ENCODE measurements around the gene RBFOX2.
"Not testable (repeated sequence)": the region's sequence is repeated elsewhere in the genome, so short reads cannot be mapped to it uniquely, and the experiment has no call there.

RBFOX2 gene

GRCh38 chr22:35808377-35808776, 220.2 kb downstream of the RBFOX2 start:
- FAIRE-seq, result no peak

DNA sequence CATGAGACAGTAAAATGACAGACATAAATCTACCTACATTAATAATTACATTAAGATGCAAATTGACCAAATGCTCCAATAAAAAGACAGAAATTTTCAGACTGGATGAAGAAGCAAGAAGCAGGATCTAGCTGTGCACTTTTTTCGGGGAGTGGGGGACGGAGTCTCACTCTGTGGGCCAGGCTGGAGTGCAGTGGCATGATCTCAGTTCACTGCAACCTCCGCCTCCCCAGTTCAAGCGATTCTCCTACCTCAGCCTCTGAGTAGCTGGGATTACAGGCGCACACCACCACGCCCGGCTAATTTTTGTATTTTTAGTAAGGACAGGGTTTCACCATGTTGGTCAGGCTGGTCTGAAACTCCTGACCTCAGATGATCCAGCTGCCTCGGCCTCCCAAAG, 222.0 kb downstream of the RBFOX2 start:
- not testable (repeated sequence) for FAIRE-seq

GRCh38 chr22:35805466-35805865, 223.2 kb downstream of the RBFOX2 start:
- FAIRE-seq, result no peak

DNA sequence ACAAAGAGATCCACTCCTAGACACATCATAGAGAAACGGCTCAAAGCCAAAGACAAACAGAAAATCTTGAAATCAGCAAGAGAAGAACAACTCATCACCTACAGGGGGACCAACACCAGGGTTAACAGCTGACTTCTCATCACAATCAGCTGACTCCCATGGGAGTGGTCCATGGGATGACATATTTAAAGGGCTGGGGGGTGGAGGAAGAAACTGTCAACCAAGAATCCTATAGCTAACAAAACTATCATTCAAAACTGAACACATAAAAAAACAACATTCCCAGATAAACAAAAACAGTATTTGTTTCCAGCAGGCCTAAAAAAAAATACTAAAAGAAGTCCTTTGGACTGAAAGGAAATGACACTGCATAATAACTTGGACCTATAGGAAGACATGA, 224.2 kb downstream of the RBFOX2 start:
- no peak for FAIRE-seq

DNA sequence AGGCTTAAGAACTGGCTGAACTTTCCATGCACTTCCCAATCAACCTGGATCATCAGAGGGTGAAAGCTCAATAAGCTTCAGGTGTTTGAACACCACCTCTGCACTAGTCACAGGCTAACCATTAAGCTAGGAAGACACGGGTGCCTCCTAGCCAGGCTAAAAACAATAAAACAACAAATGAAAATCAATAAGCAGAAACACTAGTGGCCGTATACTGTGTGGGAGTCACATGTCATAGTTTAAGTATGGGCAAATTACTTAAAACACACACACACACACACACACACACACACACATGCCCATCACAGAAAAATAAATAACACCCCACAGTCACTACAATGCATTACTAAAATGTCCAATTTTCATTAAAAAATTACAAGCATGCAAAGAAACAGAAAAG, 225.7 kb downstream of the RBFOX2 start:
- no peak for FAIRE-seq

GRCh38 chr22:35801301-35801700, 227.3 kb downstream of the RBFOX2 start:
- not testable (repeated sequence) for FAIRE-seq

DNA sequence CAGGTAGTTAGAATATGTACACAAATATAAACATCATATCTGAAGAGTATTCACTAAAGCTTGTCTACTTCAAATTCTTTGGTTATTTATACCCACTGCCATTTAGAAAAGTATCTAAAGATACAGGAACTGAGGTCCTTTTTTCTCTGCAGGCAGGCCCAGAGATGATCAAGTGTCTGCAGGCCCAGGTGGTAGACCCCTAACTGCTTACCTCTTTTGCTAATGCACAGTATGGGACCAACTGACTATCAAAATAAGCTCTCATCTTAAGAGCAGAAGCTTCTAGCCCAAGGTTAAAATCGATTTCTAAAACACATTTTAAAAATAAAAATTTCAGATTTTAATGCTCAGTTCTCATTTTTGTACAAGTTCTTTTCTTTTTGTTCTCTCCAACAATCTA, 229.5 kb downstream of the RBFOX2 start:
- no peak for FAIRE-seq

GRCh38 chr22:35797411-35797810, 231.2 kb downstream of the RBFOX2 start:
- FAIRE-seq, result no peak

GRCh38 chr22:35795476-35795875, 233.1 kb downstream of the RBFOX2 start:
- no peak for FAIRE-seq

DNA sequence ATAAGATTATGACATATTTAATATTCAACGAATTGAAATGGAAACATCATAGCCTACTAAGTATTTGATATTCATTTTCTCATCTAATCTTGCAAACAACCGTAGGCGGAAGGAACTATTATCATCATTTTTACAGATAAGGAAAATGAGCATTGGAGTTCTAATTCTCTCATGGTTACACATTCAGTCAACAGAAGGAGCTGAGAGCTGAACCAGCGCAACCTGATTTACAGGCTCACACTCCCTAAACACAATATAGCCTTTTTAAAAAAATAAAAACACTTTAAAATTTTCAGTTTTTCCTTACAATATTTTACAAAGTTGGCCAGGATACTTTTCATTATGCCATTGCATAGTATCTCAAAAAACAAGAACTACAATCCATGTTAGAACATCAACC, 236.1 kb downstream of the RBFOX2 start:
- no peak for FAIRE-seq

DNA sequence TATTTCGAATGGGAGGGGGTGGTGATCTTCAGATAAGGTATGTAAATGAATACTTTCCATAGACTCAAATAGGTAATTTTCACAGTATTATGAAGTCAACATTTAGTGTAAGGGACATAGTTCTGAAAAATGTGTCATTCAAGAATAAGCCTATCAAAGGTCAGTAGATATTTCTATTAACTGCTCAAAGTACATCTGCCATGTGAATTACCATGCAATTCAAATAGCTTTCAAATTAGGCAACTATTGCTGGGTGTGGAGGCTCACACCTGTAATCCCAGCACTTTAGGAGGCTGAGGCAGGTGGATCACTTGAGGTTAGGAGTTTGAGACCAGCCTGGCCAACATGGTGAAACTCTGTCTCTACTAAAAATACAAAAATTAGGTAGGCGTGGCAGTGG, 236.8 kb downstream of the RBFOX2 start:
- not testable (repeated sequence) for FAIRE-seq

GRCh38 chr22:35785181-35785923, 243.3 kb downstream of the RBFOX2 start:
- no peak for FAIRE-seq

DNA sequence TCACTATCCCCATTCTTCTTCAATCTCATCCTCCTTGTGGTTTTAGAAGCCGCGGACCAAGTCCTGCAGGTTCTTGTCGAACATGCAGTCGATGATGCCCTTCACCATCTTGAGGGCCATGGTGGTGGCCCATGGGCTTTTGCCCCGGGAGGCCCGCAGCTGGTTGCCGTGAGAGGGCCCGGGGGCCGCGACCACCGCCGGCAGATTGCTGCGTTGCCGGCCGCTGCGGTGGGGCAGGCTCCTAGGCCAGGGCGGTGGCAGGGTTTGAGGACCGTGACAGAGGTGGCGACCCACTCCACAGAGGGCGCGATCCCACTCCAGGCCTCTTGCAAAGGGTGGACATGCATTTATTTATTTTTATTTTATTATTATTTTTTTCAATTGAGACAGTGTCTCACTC, 244.0 kb downstream of the RBFOX2 start:
- FAIRE-seq, result no peak

GRCh38 chr22:35783943-35784614, 244.5 kb downstream of the RBFOX2 start:
- no peak for FAIRE-seq

GRCh38 chr22:35782504-35782903, 246.1 kb downstream of the RBFOX2 start:
- no peak for FAIRE-seq

DNA sequence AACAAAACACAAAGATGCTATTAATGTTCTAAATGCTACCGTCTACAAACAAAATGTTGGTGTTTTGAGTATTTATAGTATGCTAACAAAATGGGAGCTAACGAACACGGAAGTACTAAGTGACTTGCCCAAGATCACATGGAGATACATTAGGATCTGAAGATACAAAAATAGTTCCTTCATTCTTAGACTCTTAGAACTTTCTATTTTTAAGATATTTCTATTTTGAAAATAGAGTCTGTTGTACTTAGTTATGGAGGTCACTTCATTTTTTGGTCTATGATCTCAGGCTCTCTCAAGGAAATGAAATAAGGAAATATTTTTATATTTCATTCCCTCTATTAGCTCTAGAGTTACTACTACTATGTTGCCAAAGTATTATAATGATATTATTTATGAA, 246.7 kb downstream of the RBFOX2 start:
- FAIRE-seq, result no peak

GRCh38 chr22:35777335-35777975, 251.2 kb downstream of the RBFOX2 start:
- FAIRE-seq, result no peak

GRCh38 chr22:35775339-35775738, 253.3 kb downstream of the RBFOX2 start:
- no peak for FAIRE-seq

- no peak for FAIRE-seq
Measured at GRCh38 chr22:35769974-35770373, 258.6 kb downstream of the RBFOX2 start.

DNA sequence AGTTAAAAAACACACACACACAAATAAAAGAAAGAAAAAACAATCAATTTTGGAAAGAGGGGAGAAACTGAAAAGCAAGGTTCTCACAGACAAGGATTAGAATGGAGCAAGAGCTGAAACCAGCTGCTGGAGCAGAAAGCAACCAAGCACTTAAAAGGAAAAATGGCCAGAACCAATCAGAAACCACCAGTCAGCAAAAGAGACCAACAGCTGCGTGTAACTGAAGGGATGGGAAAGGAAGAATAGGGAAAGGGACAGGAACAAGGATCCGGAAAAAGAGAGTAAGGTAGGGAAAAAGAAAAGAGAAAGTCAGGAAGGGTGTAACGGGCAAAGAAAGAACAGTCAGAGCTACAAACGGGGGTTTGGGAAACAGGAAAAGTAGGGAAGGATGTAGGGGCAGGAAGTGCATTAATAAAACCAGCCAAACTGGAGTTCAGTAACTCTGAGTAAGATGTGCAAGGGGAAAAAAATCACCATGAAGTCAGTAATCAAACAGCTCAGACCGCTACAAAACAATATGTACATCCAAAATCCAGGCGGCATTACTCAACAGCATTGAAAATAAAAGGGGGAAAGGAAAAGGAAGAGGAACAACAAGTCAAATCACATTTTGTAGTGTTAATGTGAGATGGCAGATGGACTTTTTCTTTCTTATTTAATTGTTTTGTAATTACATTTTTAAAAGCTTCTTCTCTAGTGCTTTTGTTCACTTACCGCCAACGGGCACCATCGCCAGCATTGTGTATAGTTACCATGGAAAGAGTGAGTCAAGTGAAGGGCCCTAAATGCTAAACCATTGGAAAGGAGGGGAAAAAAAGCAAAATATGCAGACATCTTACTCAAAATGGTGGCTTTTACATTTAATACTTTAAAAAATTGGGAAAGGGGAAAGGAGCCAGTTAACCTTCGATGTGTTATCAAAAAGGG, 261.7 kb downstream of the RBFOX2 start:
- no peak for FAIRE-seq

DNA sequence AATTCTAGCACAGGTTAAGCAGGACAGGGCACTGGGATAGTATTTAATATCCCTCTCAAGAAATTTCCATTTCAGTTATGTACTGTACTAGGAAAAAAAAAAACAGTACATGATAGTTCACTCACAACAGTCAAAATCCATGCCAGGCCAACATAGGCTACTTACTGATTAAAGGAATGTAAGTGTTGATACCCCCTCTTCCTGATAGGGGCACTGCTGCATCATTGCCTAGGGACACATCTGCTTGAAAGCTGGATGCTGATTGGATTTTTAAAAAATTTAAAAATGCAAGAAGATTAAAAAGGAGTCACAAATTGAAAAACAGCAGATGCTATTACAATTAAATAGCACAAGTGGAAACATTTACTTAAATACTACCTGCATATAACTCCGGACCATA, 267.6 kb downstream of the RBFOX2 start:
- FAIRE-seq, result no peak

- no peak for FAIRE-seq
Measured at GRCh38 chr22:35758394-35758793, 270.2 kb downstream of the RBFOX2 start.

DNA sequence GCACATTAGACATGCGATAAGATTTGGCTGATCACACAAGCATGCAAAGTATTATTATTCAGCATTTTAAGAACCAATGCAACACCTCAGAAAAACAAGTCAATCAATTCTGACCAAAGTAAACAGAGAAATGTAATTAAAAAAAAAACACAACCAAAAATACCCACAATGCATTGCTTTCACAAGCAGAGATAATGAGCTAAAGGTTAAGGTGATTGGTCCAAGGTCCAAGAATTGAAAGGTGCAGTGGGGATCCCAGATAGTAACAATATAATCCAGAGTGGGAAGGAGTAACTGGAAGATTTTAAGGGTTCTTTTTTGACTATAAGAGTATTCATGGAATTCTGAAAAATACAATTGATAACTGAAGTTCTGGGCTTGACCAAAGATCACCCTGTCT, 271.9 kb downstream of the RBFOX2 start:
- FAIRE-seq, result no peak

Measured in TTC549 (cell line).